Upper lobe of left lung (tissue), 6 donors: Measurements from ENCODE around the gene CALML5. TPM values are rescaled to one million over a fixed set of nuclear protein-coding genes. Genes with fewer than 3 reads are reported as not detected.

Source experiments
- ATAC-seq, 2 donors: fragments of 200-7000 bp; cut with Tn5 transposase; one replicate each; pipeline ENCODE4 v1.9.1; 2022; ENCODE audit warnings: mild to moderate bottlenecking in 2 of 2, moderate library complexity in 2 of 2; ENCODE audit not compliant: low FRiP score in 2 of 2
- DNase-seq, 2 donors: peaks; one replicate each; pipeline ENCODE4 v3.0.0-alpha.2; 2019 to 2020
- H3K27ac ChIP-seq, 4 donors: fragments of 200-600 bp; sonication (generic); one replicate each; pipeline ENCODE4 v1.5.1; 2016 to 2019
- H3K27me3 ChIP-seq, 4 donors: fragments of 200-600 bp; sonication (generic); one replicate each; pipeline ENCODE4 v1.5.1; 2017 to 2019
- H3K36me3 ChIP-seq, 4 donors: fragments of 200-600 bp; sonication (generic); one replicate each; pipeline ENCODE4 v1.5.1; 2016 to 2019
- H3K4me1 ChIP-seq, 4 donors: fragments of 200-600 bp; sonication (generic); one replicate each; pipeline ENCODE4 v1.5.1; 2018 to 2019
- H3K4me3 ChIP-seq, 4 donors: fragments of 200-600 bp; sonication (generic); one replicate each; pipeline ENCODE4 v1.5.1; 2017 to 2019; ENCODE audit warnings: mild to moderate bottlenecking in 2 of 4, moderate library complexity in 1 of 4
- H3K9me3 ChIP-seq, 4 donors: fragments of 200-600 bp; sonication (generic); one replicate each; pipeline ENCODE4 v1.5.1; 2018 to 2019
- CTCF ChIP-seq, 6 experiments: fragments of 450-650 bp in 4 of 6; fragments of 200-600 bp in 2 of 6; sonication (generic) in 2 of 6; IDR thresholded peaks; one replicate each; pipeline ENCODE4 v1.5.1; 2016 to 2019; ENCODE audit warnings: antibody characterized with exemption in 6 of 6
- EP300 ChIP-seq, 4 donors: sonication (generic); formaldehyde crosslinking; IDR thresholded peaks; one replicate each; pipeline ENCODE4 v1.5.1; 2017; ENCODE audit warnings: antibody characterized with exemption in 4 of 4, control low read depth in 2 of 4
- POLR2A ChIP-seq, 4 donors: fragments of 450-650 bp; IDR thresholded peaks; one replicate each; pipeline ENCODE4 v1.5.1; 2016 to 2017; ENCODE audit warnings: antibody characterized with exemption in 4 of 4, mild to moderate bottlenecking in 2 of 4
- POLR2AphosphoS5 ChIP-seq, 2 donors: sonication (generic); formaldehyde crosslinking; IDR thresholded peaks; one replicate each; pipeline ENCODE4 v1.5.1; 2017; ENCODE audit warnings: antibody characterized with exemption in 2 of 2
- WGBS, 2 donors: methylation state at CpG; one replicate each; pipeline ENCODE4 v1.1.5; 2017 to 2018; 5-methylcytosine and 5-hydroxymethylcytosine counted together
- total RNA-seq, 6 donors: library from RNA; depleted of rRNA in 4 of 6; stranded (reverse); fragments of >200 nt in 4 of 6; gene quantifications; one replicate each; pipeline versions ENCODE4 v1.1.0 to v1.2.1, GENCODE V29; 2016 to 2021
- donor health status: DM: no; HTN: no; CAD: no; lungs with moderate emphysema.
- donor health status: DM: no; HTN: yes; CAD: no; lungs with severe emphysema.

The CALML5 gene
- total RNA-seq, 6 donors from 2014 or later: not detected

- Histone ChIP-seq H3K36me3 (no peaks in the 10 kb centered on the region), H3K4me1 (peaks cover 3 to 17% (median 6%) of the 10 kb centered on the region in 4 donors), H3K27ac (no peak overlapping the region), H3K27me3 (no peaks in the 10 kb centered on the region), H3K4me3 (no peak overlapping the region), H3K9me3 (no peaks in the 10 kb centered on the region)
- TF ChIP-seq CTCF (IDR thresholded peaks at IDR 0.05): no peak
- no peak for TF ChIP-seq POLR2A (IDR thresholded peaks at IDR 0.05)
- TF ChIP-seq EP300 (IDR thresholded peaks at IDR 0.05): no peak
- no peak for TF ChIP-seq POLR2AphosphoS5 (IDR thresholded peaks at IDR 0.05)
- ATAC-seq (no peak), DNase-seq (no peak)
- WGBS, 2 donors: 93 to 97% methylated on average over 11 of the region's 11 CpGs
These were observed 10.3 kb upstream of the CALML5 start for GRCh38 chr10:5509691-5510090.

- no peak for ATAC-seq
- no peak overlapping the region for H3K4me3 ChIP-seq
- H3K36me3 ChIP-seq: no peaks in the 10 kb centered on the region
- no peak for DNase-seq
- WGBS, 2 donors: 90 to 98% methylated on average over 9 of the region's 9 CpGs
- H3K27ac ChIP-seq: no peak overlapping the region
- H3K4me1 ChIP-seq: peaks cover 4 to 17% (median 7%) of the 10 kb centered on the region in 4 donors
- H3K9me3 ChIP-seq: no peaks in the 10 kb centered on the region
- TF ChIP-seq CTCF (IDR thresholded peaks at IDR 0.05): no peak
- no peak for TF ChIP-seq POLR2A (IDR thresholded peaks at IDR 0.05)
- no peak for TF ChIP-seq POLR2AphosphoS5 (IDR thresholded peaks at IDR 0.05)
- TF ChIP-seq EP300 (IDR thresholded peaks at IDR 0.05): no peak
- H3K27me3 ChIP-seq: no peaks in the 10 kb centered on the region
These were observed 9.9 kb upstream of the CALML5 start for GRCh38 chr10:5509236-5509635.

GRCh38 chr10:5508786-5509185, 9.4 kb upstream of the CALML5 start:
- WGBS, 2 donors: 89 to 90% methylated on average over 6 of the region's 6 CpGs
- H3K4me1 ChIP-seq: peaks cover 6 to 17% (median 9%) of the 10 kb centered on the region in 4 donors
- no peak overlapping the region for H3K4me3 ChIP-seq
- no peaks in the 10 kb centered on the region for H3K9me3 ChIP-seq
- DNase-seq (no peak), ATAC-seq (no peak)
- no peaks in the 10 kb centered on the region for H3K27me3 ChIP-seq
- no peak overlapping the region for H3K27ac ChIP-seq
- TF ChIP-seq POLR2AphosphoS5 (IDR thresholded peaks at IDR 0.05) (no peak), EP300 (IDR thresholded peaks at IDR 0.05) (no peak), POLR2A (IDR thresholded peaks at IDR 0.05) (no peak), CTCF (IDR thresholded peaks at IDR 0.05) (no peak)
- H3K36me3 ChIP-seq: no peaks in the 10 kb centered on the region

GRCh38 chr10:5508161-5508604, 8.8 kb upstream of the CALML5 start:
- no peak for ATAC-seq
- no peak for DNase-seq
- no peaks in the 10 kb centered on the region for H3K36me3 ChIP-seq
- peaks cover 6 to 18% (median 11%) of the 10 kb centered on the region in 4 donors for H3K4me1 ChIP-seq
- H3K9me3 ChIP-seq: no peaks in the 10 kb centered on the region
- no peak overlapping the region for H3K4me3 ChIP-seq
- H3K27ac ChIP-seq: peak overlapping the region in 1 of 4 donors; percentile 1
- TF ChIP-seq POLR2A (IDR thresholded peaks at IDR 0.05): no peak
- no peak for TF ChIP-seq POLR2AphosphoS5 (IDR thresholded peaks at IDR 0.05)
- TF ChIP-seq CTCF (IDR thresholded peaks at IDR 0.05): no peak
- no peak for TF ChIP-seq EP300 (IDR thresholded peaks at IDR 0.05)
- WGBS, 2 donors: 87 to 96% methylated on average over 14 to 18 of the region's 18 CpGs
- H3K27me3 ChIP-seq: no peaks in the 10 kb centered on the region

- H3K4me3 ChIP-seq: no peak overlapping the region
- H3K27ac ChIP-seq: peak overlapping the region in 1 of 4 donors; percentile 1
- no peaks in the 10 kb centered on the region for H3K9me3 ChIP-seq
- H3K27me3 ChIP-seq: no peaks in the 10 kb centered on the region
- DNase-seq: no peak
- TF ChIP-seq EP300 (IDR thresholded peaks at IDR 0.05) (no peak), POLR2A (IDR thresholded peaks at IDR 0.05) (no peak), POLR2AphosphoS5 (IDR thresholded peaks at IDR 0.05) (no peak), CTCF (IDR thresholded peaks at IDR 0.05) (no peak)
- ATAC-seq: no peak
- H3K4me1 ChIP-seq: peaks cover 6 to 23% (median 13%) of the 10 kb centered on the region in 4 donors
- no peaks in the 10 kb centered on the region for H3K36me3 ChIP-seq
- WGBS, 2 donors: 93 to 94% methylated on average over 9 to 14 of the region's 14 CpGs
These were observed 8.3 kb upstream of the CALML5 start for GRCh38 chr10:5507649-5508131.
